Tibial nerve (tissue), 3 donors: ENCODE results near the gene PIK3CD.

ENCODE experiments used
- CTCF ChIP-seq, 5 experiments: fragments of 200-600 bp in 3 of 5; fragments of 450-650 bp in 2 of 5; sonication (generic) in 3 of 5; IDR thresholded peaks; one replicate each; pipeline ENCODE4 v1.5.1; 2016 to 2019; ENCODE audit warnings: antibody characterized with exemption in 5 of 5, mild to moderate bottlenecking in 3 of 5, moderate library complexity in 2 of 5
- POLR2A ChIP-seq, 2 donors: fragments of 450-650 bp; IDR thresholded peaks; one replicate each; pipeline ENCODE4 v1.6.1; 2017; ENCODE audit warnings: antibody characterized with exemption in 2 of 2, mild to moderate bottlenecking in 2 of 2, moderate library complexity in 2 of 2

- TF ChIP-seq POLR2A (IDR thresholded peaks at IDR 0.05), result no peak
- TF ChIP-seq CTCF (IDR thresholded peaks at IDR 0.05), result no peak
Measured at GRCh38 chr1:9768983-9769382, 117.5 kb downstream of the PIK3CD start.
